Right renal cortex interstitium (tissue), 3 donors: ENCODE data around the gene RSRC2. TPM values are rescaled to one million over a fixed set of nuclear protein-coding genes. Genes with fewer than 3 reads are reported as not detected.
A peak's percentile ranks its signal among the peaks of the same experiment; 100 is the strongest.
"Not testable (repeated sequence)": the region's sequence is repeated elsewhere in the genome, so short reads cannot be mapped to it uniquely, and the experiment has no call there.

Experiments used
- DNase-seq, 3 donors: peaks; one replicate each; pipeline ENCODE4 v3.0.0-alpha.2; 2013; ENCODE audit warnings: low read depth in 3 of 3, low spot score in 2 of 3
- polyA plus RNA-seq, 3 donors: library from polyadenylated mRNA; unstranded; fragments of 120-200 nt; gene quantifications; one replicate each; pipeline ENCODE4 v1.2.1, GENCODE V29; 2013; ENCODE audit not compliant: insufficient read length in 3 of 3

The RSRC2 gene
- polyA plus RNA-seq, 3 donors: 215 to 259 (median 225) TPM

- DNase-seq: not testable (repeated sequence)
These were observed 38.9 kb downstream of the RSRC2 start for GRCh38 chr12:122487807-122488206.

- DNase-seq: no peak
These were observed 39.8 kb downstream of the RSRC2 start for GRCh38 chr12:122486805-122487426.

GRCh38 chr12:122486360-122486759 is 40.4 kb downstream of the RSRC2 start:
- DNase-seq: not testable (repeated sequence)

GRCh38 chr12:122484385-122484784 is 42.4 kb downstream of the RSRC2 start:
- DNase-seq: not testable (repeated sequence)

- DNase-seq: no peak
These were observed 42.8 kb downstream of the RSRC2 start for GRCh38 chr12:122483969-122484368.

GRCh38 chr12:122481861-122482260 is 44.9 kb downstream of the RSRC2 start:
- no peak for DNase-seq

- DNase-seq: no peak
These were observed 46.0 kb downstream of the RSRC2 start for GRCh38 chr12:122480753-122481152.

- no peak for DNase-seq
These were observed 52.4 kb downstream of the RSRC2 start for GRCh38 chr12:122474324-122474716.

GRCh38 chr12:122473543-122474323 is 53.0 kb downstream of the RSRC2 start:
- DNase-seq: no peak

- DNase-seq: peak in 2 of 3 donors; percentile 50 to 52
These were observed 55.2 kb downstream of the RSRC2 start for GRCh38 chr12:122471324-122472226.

GRCh38 chr12:122470576-122470975 is 56.2 kb downstream of the RSRC2 start:
- not testable (repeated sequence) for DNase-seq

GRCh38 chr12:122469856-122470255 is 56.9 kb downstream of the RSRC2 start:
- DNase-seq: not testable (repeated sequence)

GRCh38 chr12:122467983-122468382 is 58.8 kb downstream of the RSRC2 start:
- no peak for DNase-seq

GRCh38 chr12:122464317-122465042 is 62.3 kb downstream of the RSRC2 start:
- DNase-seq: not testable (repeated sequence)

GRCh38 chr12:122460641-122461040 is 66.1 kb downstream of the RSRC2 start:
- DNase-seq: no peak

- DNase-seq: no peak
These were observed 66.7 kb downstream of the RSRC2 start for GRCh38 chr12:122460061-122460460.

GRCh38 chr12:122459211-122459610 is 67.5 kb downstream of the RSRC2 start:
- DNase-seq: no peak

GRCh38 chr12:122458105-122459035 is 68.4 kb downstream of the RSRC2 start:
- DNase-seq: no peak

GRCh38 chr12:122457627-122458026 is 69.1 kb downstream of the RSRC2 start:
- no peak for DNase-seq
